HepG2 (cell line): ENCODE data around the gene CDHR3. TPM values are rescaled to one million over a fixed set of nuclear protein-coding genes. Genes with fewer than 3 reads are reported as not detected.

Experiments
- DNMT3B ChIP-seq: conservative IDR thresholded peaks from 2 replicates; pipeline ENCODE4 v1.6.1; 2016; ENCODE audit warnings: missing biosample characterization, control low read depth
- HNRNPH1 ChIP-seq: fragments of 200-400 bp; formaldehyde crosslinking; optimal IDR thresholded peaks from 2 replicates; pipeline ENCODE3; 2017; ENCODE audit warnings: mild to moderate bottlenecking, low read depth, low read length
- HOXA9 ChIP-seq: sonication (generic); formaldehyde crosslinking; IDR thresholded peaks from 2 replicates; pipeline ENCODE4 v1.8.1; 2022; ENCODE audit warnings: missing genetic modification reagents, mild to moderate bottlenecking, moderate library complexity, borderline replicate concordance
- MYNN ChIP-seq: sonication (generic); formaldehyde crosslinking; IDR thresholded peaks from 2 replicates; pipeline ENCODE4 v1.4.0; 2020; ENCODE audit warnings: mild to moderate bottlenecking, low read depth, missing genetic modification reagents
- NBN ChIP-seq: fragments of 450-650 bp; conservative IDR thresholded peaks from 2 replicates; pipeline ENCODE4 v1.6.1; 2017
- NFYC ChIP-seq: IDR thresholded peaks from 2 replicates; pipeline ENCODE4 v1.6.1; 2016; ENCODE audit warnings: missing genetic modification reagents, missing compliant biosample characterization
- NPAS2 ChIP-seq: sonication (generic); formaldehyde crosslinking; IDR thresholded peaks from 2 replicates; pipeline ENCODE4 v1.8.0; 2022; ENCODE audit warnings: mild to moderate bottlenecking, missing genetic modification reagents, borderline replicate concordance
- NR2F1 ChIP-seq, 2 experiments: fragments of 450-650 bp in 1 of 2; formaldehyde crosslinking in 1 of 2; IDR thresholded peaks; 2 replicates each; pipeline versions ENCODE4 v1.5.0 to v1.6.1; 2016 to 2020; ENCODE audit warnings: mild to moderate bottlenecking in 1 of 2, missing compliant biosample characterization in 1 of 2, missing genetic modification reagents in 1 of 2, moderate library complexity in 1 of 2
- SAFB2 ChIP-seq: sonication (generic); formaldehyde crosslinking; IDR thresholded peaks from 2 replicates; pipeline ENCODE4 v1.5.1; 2020; ENCODE audit warnings: missing genetic modification reagents, low read depth, mild to moderate bottlenecking, borderline replicate concordance
- SRSF9 ChIP-seq: fragments of 200-400 bp; formaldehyde crosslinking; IDR thresholded peaks from 2 replicates; pipeline ENCODE4 v1.6.1; 2018; ENCODE audit warnings: borderline replicate concordance, mild to moderate bottlenecking, low read depth, low read length; ENCODE audit not compliant: insufficient read depth, poor library complexity, severe bottlenecking
- THYN1 ChIP-seq: sonication (generic); formaldehyde crosslinking; IDR thresholded peaks from 2 replicates; pipeline ENCODE4 v1.8.1; 2023; ENCODE audit warnings: low read depth, mild to moderate bottlenecking, moderate library complexity, missing genetic modification reagents, borderline replicate concordance
- XBP1 ChIP-seq: sonication (generic); formaldehyde crosslinking; IDR thresholded peaks from 2 replicates; pipeline ENCODE4 v1.5.0; 2020; ENCODE audit warnings: missing genetic modification reagents
- ZKSCAN8 ChIP-seq: IDR thresholded peaks from 2 replicates; pipeline ENCODE4 v1.6.1; 2016; ENCODE audit warnings: borderline replicate concordance, missing genetic modification reagents, missing compliant biosample characterization
- ZNF263 ChIP-seq: sonication (generic); formaldehyde crosslinking; IDR thresholded peaks from 2 replicates; pipeline ENCODE4 v1.4.0; 2020; ENCODE audit warnings: missing genetic modification reagents
- ZNF562 ChIP-seq: sonication (generic); formaldehyde crosslinking; IDR thresholded peaks from 2 replicates; pipeline ENCODE4 v1.8.0; 2022; ENCODE audit warnings: missing genetic modification reagents, borderline replicate concordance
- ZNF569 ChIP-seq: sonication (generic); formaldehyde crosslinking; IDR thresholded peaks from 2 replicates; pipeline ENCODE4 v1.5.0; 2020; ENCODE audit warnings: mild to moderate bottlenecking, missing genetic modification reagents, moderate library complexity, borderline replicate concordance
- ZNF674 ChIP-seq: sonication (generic); formaldehyde crosslinking; IDR thresholded peaks from 2 replicates; pipeline ENCODE4 v1.5.0; 2020; ENCODE audit warnings: low read depth, mild to moderate bottlenecking, missing genetic modification reagents
- polyA plus RNA-seq, 8 experiments: library from polyadenylated mRNA; depleted of rRNA in 3 of 8; stranded (reverse) in 7 of 8; unstranded in 1 of 8; fragments of >200 nt; fragmentation: Illumina TruSeq in 4 of 8; extraction: Trizol in 4 of 8; gene quantifications; 2 replicates each; pipeline versions ENCODE4 v1.2.1 to v1.2.3, GENCODE V29; 2011 to 2016; ENCODE audit warnings: low read depth in 4 of 8, missing spikeins in 1 of 8, mixed read lengths in 1 of 8; ENCODE audit not compliant: insufficient read depth in 1 of 8
- total RNA-seq, 5 experiments: library from RNA; depleted of rRNA; stranded (reverse); fragments of >200 nt; fragmentation: Illumina TruSeq; extraction: Trizol; gene quantifications; 2 replicates each; pipeline ENCODE4 v1.2.3, GENCODE V29; 2016; ENCODE audit warnings: low read depth in 1 of 5
- TF ChIP-seq, protein P1 (sequence below): sonication (generic); formaldehyde crosslinking; IDR thresholded peaks from 2 replicates; pipeline ENCODE4 v1.8.0; 2023; ENCODE audit warnings: mild to moderate bottlenecking, missing genetic modification reagents
- TF ChIP-seq, protein P2 (sequence below): sonication (generic); formaldehyde crosslinking; IDR thresholded peaks from 2 replicates; pipeline ENCODE4 v1.4.0; 2020; ENCODE audit warnings: missing genetic modification reagents
- TF ChIP-seq, protein P3 (sequence below): sonication (generic); formaldehyde crosslinking; IDR thresholded peaks from 2 replicates; pipeline ENCODE4 v1.5.1; 2020; ENCODE audit warnings: missing genetic modification reagents, mild to moderate bottlenecking, borderline replicate concordance
- TF ChIP-seq, protein P4 (sequence below): sonication (generic); formaldehyde crosslinking; IDR thresholded peaks from 2 replicates; pipeline ENCODE4 v1.4.0; 2020; ENCODE audit warnings: missing genetic modification reagents, borderline replicate concordance
- TF ChIP-seq, protein P5 (sequence below): sonication (generic); formaldehyde crosslinking; IDR thresholded peaks from 2 replicates; pipeline ENCODE4 v1.4.0; 2020; ENCODE audit warnings: mild to moderate bottlenecking, missing genetic modification reagents

Gene CDHR3
- total and polyA plus RNA-seq, 2 of the 13 experiments (the other 11 are each of a cell fraction or from before 2014, with no cell fraction given) = 6.5 to 11.8 TPM

DNA sequence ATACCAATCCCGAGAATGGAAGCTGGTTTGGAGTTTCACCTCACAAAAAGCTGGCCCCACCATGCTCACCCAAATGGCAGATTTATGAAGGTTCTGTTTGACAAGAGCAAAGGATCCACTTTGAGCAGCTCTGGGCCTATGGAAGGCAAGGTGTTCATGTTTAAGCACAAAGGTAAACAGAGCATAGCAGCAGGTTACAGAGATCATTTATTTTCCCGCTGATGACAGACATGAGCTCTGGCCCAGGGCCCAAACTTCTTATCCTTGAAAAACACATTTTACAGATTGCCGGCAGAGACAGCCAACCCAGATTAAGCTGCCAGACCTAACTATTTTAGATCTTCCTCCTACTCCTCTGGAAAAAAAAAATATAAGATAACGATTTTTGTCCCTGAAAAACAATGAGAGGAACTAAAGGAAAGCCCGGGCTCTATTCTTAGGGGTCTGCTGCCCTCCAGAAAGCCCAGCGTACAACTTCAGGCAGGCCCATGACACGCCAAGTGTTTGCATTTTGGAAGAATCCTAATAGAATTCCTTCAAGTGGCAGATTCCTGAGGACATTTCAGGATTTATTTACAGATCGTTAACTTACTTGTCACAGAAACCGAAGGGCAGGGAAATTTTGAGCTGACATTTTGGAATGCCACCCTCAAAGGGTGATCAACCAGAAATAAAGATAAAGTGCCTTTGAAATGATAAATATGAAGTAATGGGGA, 109.1 kb downstream of the CDHR3 start (continued):
- TF ChIP-seq, protein P1, sequence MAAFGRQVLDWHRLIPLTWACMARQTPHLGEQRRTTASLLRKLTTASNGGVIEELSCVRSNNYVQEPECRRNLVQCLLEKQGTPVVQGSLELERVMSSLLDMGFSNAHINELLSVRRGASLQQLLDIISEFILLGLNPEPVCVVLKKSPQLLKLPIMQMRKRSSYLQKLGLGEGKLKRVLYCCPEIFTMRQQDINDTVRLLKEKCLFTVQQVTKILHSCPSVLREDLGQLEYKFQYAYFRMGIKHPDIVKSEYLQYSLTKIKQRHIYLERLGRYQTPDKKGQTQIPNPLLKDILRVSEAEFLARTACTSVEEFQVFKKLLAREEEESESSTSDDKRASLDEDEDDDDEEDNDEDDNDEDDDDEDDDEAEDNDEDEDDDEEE (CRISPR knock-in tag) = no peak
- no peak for TF ChIP-seq ZNF674
- TF ChIP-seq XBP1 = no peak
- TF ChIP-seq NPAS2 = no peak
- no peak for TF ChIP-seq ZNF569 (CRISPR knock-in tag)
- TF ChIP-seq, protein P2, sequence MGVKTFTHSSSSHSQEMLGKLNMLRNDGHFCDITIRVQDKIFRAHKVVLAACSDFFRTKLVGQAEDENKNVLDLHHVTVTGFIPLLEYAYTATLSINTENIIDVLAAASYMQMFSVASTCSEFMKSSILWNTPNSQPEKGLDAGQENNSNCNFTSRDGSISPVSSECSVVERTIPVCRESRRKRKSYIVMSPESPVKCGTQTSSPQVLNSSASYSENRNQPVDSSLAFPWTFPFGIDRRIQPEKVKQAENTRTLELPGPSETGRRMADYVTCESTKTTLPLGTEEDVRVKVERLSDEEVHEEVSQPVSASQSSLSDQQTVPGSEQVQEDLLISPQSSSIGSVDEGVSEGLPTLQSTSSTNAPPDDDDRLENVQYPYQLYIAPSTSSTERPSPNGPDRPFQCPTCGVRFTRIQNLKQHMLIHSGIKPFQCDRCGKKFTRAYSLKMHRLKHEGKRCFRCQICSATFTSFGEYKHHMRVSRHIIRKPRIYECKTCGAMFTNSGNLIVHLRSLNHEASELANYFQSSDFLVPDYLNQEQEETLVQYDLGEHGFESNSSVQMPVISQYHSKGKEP (CRISPR knock-in tag) = no peak
- no peak for TF ChIP-seq NBN
- TF ChIP-seq ZNF562 = no peak
- TF ChIP-seq NR2F1 (CRISPR knock-in tag; IDR thresholded peaks at IDR 0.05) = no peak
- TF ChIP-seq ZKSCAN8 (CRISPR knock-in tag) = no peak
- TF ChIP-seq MYNN (CRISPR knock-in tag) = no peak
- TF ChIP-seq SRSF9 = no peak
- no peak for TF ChIP-seq HNRNPH1
- no peak for TF ChIP-seq SAFB2 (CRISPR knock-in tag)
- TF ChIP-seq, protein P3, sequence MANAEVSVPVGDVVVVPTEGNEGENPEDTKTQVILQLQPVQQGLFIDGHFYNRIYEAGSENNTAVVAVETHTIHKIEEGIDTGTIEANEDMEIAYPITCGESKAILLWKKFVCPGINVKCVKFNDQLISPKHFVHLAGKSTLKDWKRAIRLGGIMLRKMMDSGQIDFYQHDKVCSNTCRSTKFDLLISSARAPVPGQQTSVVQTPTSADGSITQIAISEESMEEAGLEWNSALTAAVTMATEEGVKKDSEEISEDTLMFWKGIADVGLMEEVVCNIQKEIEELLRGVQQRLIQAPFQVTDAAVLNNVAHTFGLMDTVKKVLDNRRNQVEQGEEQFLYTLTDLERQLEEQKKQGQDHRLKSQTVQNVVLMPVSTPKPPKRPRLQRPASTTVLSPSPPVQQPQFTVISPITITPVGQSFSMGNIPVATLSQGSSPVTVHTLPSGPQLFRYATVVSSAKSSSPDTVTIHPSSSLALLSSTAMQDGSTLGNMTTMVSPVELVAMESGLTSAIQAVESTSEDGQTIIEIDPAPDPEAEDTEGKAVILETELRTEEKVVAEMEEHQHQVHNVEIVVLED (CRISPR knock-in tag) = no peak; the same call in 1 of the 2 replicates
- TF ChIP-seq, protein P4, sequence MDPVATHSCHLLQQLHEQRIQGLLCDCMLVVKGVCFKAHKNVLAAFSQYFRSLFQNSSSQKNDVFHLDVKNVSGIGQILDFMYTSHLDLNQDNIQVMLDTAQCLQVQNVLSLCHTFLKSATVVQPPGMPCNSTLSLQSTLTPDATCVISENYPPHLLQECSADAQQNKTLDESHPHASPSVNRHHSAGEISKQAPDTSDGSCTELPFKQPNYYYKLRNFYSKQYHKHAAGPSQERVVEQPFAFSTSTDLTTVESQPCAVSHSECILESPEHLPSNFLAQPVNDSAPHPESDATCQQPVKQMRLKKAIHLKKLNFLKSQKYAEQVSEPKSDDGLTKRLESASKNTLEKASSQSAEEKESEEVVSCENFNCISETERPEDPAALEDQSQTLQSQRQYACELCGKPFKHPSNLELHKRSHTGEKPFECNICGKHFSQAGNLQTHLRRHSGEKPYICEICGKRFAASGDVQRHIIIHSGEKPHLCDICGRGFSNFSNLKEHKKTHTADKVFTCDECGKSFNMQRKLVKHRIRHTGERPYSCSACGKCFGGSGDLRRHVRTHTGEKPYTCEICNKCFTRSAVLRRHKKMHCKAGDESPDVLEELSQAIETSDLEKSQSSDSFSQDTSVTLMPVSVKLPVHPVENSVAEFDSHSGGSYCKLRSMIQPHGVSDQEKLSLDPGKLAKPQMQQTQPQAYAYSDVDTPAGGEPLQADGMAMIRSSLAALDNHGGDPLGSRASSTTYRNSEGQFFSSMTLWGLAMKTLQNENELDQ (CRISPR knock-in tag) = no peak
- TF ChIP-seq, protein P5, sequence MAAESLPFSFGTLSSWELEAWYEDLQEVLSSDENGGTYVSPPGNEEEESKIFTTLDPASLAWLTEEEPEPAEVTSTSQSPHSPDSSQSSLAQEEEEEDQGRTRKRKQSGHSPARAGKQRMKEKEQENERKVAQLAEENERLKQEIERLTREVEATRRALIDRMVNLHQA (CRISPR knock-in tag) = no peak
- TF ChIP-seq HOXA9 (CRISPR knock-in tag) = 0 out of 2 replicates have a peak, but pooled peaks have one; percentile 33
- no peak for TF ChIP-seq ZNF263
- no peak for TF ChIP-seq THYN1
- no peak for TF ChIP-seq DNMT3B
- 0 out of 2 replicates have a peak, but pooled peaks have one; percentile 28 for TF ChIP-seq NFYC (CRISPR knock-in tag)
